ENCODE results near the gene PDCD2L. TPM values are rescaled to one million over a fixed set of nuclear protein-coding genes. Genes with fewer than 3 reads are reported as not detected.
"Not testable (repeated sequence)": the region's sequence is repeated elsewhere in the genome, so short reads cannot be mapped to it uniquely, and the experiment has no call there.

The PDCD2L gene, protein sequence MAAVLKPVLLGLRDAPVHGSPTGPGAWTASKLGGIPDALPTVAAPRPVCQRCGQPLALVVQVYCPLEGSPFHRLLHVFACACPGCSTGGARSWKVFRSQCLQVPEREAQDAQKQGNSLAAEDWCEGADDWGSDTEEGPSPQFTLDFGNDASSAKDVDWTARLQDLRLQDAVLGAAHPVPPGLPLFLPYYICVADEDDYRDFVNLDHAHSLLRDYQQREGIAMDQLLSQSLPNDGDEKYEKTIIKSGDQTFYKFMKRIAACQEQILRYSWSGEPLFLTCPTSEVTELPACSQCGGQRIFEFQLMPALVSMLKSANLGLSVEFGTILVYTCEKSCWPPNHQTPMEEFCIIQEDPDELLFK
- 24.4 and 24.6 TPM in 2 replicates for total RNA-seq (2014; rRNA removed; shearing (Covaris generic))

DNA sequence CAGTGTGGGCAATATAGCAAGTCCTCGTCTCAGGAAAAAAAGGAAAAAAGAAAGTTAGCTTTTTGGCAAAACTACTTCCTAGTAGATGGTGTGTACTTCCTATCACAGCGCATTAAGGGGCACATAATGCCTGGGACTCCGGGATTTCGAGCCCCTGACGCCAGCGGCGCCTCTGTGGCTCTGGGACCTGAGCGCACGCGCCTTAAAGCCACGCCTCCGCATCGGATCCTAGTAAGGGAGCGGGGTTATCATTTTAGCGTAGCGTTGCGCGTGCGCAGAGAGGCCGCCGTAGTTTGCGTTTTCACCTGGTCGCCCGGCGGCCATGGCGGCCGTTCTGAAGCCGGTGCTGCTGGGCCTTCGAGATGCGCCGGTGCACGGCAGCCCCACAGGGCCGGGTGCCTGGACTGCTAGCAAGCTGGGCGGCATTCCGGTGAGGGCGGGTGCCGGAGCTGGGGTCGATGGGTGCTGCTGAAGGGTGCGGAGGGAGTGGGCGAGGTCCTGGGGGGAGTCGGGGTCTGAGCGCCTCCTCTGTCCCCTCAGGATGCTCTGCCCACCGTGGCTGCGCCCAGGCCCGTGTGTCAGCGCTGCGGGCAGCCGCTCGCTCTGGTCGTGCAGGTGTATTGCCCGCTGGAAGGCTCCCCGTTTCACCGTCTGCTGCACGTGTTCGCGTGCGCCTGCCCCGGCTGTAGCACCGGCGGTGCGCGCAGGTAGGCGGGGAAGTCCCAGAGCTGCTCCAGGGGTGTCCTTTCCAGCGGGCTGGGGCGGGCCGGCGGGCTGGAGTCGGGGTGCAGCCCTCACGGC, at the start of gene PDCD2L:
Gene PDCD2L (plus strand): TSS at position 291 of the 801 bp plus-strand sequence. CDS start 32 bp downstream, at position 323.
- DNase-seq (ENCODE audit: low read depth): peak; percentile 90

DNA sequence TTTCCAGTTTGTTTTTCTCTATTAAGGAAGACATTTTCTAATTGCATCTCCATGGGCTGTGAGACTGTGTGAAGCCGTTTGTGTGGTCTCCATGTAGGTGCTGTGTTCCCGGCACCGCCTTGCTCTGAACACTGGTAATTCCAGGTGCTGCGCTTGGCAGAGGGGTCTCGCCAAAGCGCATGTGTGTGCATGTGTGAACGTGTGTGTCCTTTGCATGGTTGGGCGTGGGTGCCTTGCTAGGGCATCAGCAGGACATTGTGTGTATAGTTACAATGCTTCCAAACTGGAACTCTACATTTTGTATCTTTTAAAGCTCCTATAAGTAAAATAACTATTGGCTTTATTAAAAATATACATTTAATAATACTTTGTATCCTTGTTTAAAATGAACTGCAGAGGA, 49.0 kb upstream of the PDCD2L start:
- DNase-seq (ENCODE audit: low read depth): no peak

DNA sequence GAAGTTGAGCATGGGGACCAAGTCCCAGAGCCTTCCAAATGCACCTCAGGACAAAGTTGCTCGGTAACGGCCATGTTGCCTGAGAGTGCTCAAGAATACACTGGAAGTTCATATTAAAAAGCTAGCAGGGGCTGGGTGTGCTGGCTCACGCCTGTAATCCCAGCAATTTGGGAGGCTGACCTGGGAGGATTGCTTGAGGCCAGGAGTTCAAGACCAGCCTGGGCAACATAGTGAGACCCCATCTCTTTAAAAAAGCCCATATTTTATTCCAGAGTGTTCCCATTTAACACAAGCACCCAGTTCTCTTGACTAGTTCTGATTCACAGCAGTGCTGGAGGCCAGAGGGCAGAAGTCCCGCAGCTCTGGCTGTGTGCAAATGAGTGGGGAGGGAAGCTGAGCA, 47.3 kb upstream of the PDCD2L start:
- no peak for DNase-seq (ENCODE audit: low read depth)

DNA sequence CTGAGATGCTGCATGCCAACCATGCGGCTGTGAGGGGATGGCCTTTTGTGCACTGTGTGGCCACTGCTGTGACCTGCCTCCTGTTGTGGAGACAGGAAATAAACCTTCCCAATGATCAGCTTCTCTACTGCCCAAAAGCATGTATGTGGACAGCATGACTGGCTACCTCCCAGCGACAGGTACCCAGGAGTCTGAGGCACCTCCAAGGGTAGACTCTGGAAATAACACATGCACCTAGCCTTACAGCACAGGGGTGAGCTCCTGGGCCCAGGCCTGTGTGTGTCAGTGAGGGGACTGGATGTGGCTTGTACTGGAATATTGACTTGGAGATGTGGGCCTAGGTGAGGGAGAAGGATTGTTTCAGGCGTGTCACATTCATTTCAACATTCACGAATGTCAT, 46.8 kb upstream of the PDCD2L start:
- no peak for DNase-seq (ENCODE audit: low read depth)

- DNase-seq (ENCODE audit: low read depth): peak; percentile 95
These were observed 44.9 kb upstream of the PDCD2L start for GRCh38 chr19:34359140-34359953.

DNA sequence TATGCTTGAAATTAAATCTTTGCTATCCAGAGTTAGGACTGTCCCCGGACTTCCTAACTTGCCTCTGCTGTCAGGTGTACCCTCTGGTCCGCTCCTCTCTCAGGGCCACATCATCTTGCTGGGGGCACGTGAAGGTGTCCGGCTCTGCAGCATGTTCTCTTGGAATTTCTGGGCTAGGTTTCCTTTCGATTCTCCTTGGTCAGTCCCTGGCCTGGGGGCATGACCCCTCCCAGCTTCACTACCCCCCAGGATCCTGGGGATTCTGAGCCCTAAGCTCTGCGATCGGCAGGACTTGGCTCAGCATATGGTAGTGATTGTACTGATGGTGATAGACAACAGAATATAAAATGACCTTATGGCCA, 44.3 kb upstream of the PDCD2L start:
- DNase-seq (ENCODE audit: low read depth): no peak

GRCh38 chr19:34360354-34360909, 43.8 kb upstream of the PDCD2L start:
- DNase-seq (ENCODE audit: low read depth): no peak

- DNase-seq (ENCODE audit: low read depth): no peak
These were observed 41.5 kb upstream of the PDCD2L start for GRCh38 chr19:34362679-34363069.

- no peak for DNase-seq (ENCODE audit: low read depth)
These were observed 41.1 kb upstream of the PDCD2L start for GRCh38 chr19:34363094-34363493.

GRCh38 chr19:34363930-34364329, 40.3 kb upstream of the PDCD2L start:
- no peak for DNase-seq (ENCODE audit: low read depth)

DNA sequence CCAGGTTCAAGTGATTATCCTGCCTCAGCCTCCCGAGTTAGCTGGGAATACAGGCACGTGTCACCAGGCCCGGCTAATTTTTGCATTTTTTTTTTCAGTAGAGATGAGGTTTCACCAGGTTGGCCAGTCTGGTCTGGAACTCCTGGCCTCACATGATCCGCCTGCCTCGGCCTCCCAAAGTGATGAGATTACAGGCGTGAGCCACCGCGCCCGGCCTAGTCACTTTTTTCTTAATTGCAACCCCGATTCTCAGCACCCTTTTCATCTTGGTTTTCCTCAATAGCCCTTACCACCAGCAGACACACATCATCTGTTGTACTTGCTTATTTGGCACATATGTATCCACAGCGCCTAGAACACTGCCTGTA, 39.8 kb upstream of the PDCD2L start:
- DNase-seq (ENCODE audit: low read depth): no peak

- DNase-seq (ENCODE audit: low read depth): peak; percentile 70
These were observed 39.3 kb upstream of the PDCD2L start, which contains the start of gene GPI for GRCh38 chr19:34364830-34365462. TSS of gene GPI (plus strand) at chr19:34365196. CDS start at chr19:34365267, 71 bp downstream.

GRCh38 chr19:34365463-34366401, 38.5 kb upstream of the PDCD2L start:
- peak; percentile 47 for DNase-seq (ENCODE audit: low read depth)

DNA sequence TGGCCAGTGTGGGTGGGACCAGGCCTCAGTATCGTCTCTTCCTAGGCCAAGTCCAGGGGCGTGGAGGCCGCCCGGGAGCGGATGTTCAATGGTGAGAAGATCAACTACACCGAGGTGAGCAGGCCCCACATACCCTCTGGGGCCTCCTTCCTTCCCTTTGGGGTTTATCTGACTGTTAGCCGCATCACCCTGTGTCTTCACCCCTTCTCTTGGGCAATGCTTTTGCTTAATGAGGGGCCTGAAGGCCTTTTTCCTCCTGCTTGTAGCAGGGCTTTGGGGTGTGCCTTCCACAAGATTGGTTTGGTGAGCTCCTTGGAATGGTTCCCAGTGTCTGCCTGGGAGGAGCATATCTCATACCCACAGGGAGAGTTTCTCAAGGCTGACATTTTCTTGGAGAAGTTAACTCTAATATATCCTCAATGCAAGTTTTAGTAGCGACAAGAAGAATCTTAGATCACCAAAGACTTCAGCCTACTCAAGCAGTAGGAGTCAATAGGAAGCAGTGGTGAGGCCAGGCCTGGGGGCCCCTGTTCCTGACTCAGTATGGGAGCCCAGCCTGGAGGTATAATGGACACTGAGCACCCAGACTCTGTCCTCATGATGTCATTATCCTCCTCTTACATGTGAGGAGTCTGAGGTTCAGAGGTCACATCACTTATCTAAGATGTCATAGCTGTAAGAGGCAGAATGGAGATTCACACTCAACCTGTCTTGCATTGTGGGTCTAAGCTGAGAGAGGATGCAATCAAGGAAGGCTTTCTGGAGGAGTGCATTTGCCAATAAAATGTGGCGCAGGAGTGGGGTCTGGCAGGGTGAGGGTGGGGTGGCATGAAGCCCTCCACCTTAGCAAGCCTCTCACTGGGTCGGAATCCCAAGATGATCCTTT, 37.2 kb upstream of the PDCD2L start:
- peak; percentile 60 for DNase-seq (ENCODE audit: low read depth)

GRCh38 chr19:34367624-34367957, 36.6 kb upstream of the PDCD2L start:
- DNase-seq (ENCODE audit: low read depth): no peak

DNA sequence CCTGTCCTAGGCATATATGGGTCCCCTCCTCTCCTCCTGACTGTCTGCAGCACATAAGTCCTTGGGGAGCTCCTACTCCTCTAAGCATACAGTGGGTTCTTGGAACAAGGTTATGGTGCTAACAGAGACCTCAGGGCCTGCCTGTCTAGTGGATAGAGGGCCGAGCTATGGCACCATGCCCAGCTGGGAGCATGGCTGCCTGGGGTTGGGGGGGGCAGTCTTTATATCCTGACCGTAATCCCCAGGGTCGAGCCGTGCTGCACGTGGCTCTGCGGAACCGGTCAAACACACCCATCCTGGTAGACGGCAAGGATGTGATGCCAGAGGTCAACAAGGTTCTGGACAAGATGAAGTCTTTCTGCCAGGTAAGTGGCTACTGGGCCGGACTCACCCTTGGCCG, 35.9 kb upstream of the PDCD2L start:
- no peak for DNase-seq (ENCODE audit: low read depth)

DNA sequence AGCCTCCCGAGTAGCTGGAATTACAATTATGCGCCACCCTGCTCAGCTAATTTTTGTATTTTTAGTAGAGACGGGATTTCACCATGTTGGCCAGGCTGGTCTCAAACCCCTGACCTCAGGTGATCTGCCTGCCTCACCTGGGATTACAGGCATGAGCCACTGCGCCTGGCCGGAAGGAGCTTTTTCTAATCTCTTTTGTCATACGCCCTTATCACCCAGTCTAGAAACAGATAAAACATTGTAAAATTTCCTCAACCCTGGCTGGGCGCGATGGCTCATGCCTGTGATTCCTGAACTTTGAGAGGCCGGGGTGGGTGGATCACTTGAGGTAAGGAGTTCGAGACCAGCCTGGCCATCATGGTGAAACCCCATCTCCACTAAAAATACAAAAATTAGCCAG, 35.0 kb upstream of the PDCD2L start:
- not testable (repeated sequence) for DNase-seq (ENCODE audit: low read depth)

DNA sequence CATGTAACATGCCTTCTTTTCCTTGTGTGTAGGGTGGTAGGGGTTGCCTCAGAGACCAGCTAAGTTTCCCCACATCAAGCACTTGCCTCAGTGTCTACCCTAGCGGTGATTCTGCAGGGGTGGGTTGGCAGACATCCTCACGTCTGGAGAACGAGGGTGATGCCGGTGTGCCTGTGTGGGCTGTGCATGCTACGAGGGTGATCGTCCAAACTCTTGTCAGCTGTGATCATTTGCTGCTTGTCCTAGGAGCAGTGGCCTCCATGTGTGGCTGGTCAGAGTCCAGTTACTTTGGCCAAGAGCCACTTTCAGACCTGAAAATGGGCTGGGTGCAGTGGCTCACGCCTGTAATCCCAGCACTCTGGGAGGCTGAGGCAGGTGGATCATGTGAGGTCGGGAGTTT, 34.1 kb upstream of the PDCD2L start:
- DNase-seq (ENCODE audit: low read depth): no peak

DNA sequence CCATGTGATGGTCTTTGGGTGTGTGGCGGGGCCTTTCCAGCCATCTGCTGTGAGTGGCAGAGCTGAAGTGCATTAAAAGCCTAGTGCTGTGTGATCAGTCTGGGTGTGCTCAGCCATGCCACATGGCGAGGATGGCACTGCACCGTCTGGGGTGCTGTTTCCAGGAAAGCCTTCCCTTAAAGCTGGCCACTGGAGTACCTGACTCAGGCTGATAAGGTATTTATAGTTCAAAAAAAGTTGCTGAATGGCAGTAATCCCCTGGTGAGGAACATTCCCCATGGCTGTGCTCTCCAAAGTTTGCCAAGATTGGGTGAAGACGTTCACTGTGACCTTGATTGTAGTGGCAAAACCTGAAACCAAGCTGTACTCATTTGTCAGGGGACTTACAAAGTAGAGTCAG, 33.2 kb upstream of the PDCD2L start:
- no peak for DNase-seq (ENCODE audit: low read depth)

Measured in M059J (cell line).